ENCODE data around the gene C10orf71. TPM values are rescaled to one million over a fixed set of nuclear protein-coding genes. Genes with fewer than 3 reads are reported as not detected.

The C10orf71 gene
- total RNA-seq, 1 donor, result not detected

GRCh38 chr10:49302088-49302487 lies 3.1 kb downstream of the C10orf71 start:
- TF ChIP-seq CTCF (IDR thresholded peaks at IDR 0.05; ENCODE audit: insufficient read depth, low read depth, low read length), result no peak
- no peak for DNase-seq (ENCODE audit: low read depth)
- H3K4me3 ChIP-seq (ENCODE audit: low read depth, low read length), result no peak overlapping the region

- H3K4me3 ChIP-seq (ENCODE audit: low read depth, low read length), result no peak overlapping the region
- no peak for DNase-seq (ENCODE audit: low read depth)
- TF ChIP-seq CTCF (IDR thresholded peaks at IDR 0.05; ENCODE audit: insufficient read depth, low read depth, low read length), result no peak
These were observed 4.7 kb downstream of the C10orf71 start for GRCh38 chr10:49303711-49304110.

GRCh38 chr10:49304137-49304536 lies 5.2 kb downstream of the C10orf71 start:
- TF ChIP-seq CTCF (IDR thresholded peaks at IDR 0.05; ENCODE audit: insufficient read depth, low read depth, low read length), result no peak
- no peak for DNase-seq (ENCODE audit: low read depth)
- H3K4me3 ChIP-seq (ENCODE audit: low read depth, low read length), result no peak overlapping the region

- TF ChIP-seq CTCF (IDR thresholded peaks at IDR 0.05; ENCODE audit: insufficient read depth, low read depth, low read length), result no peak
- H3K4me3 ChIP-seq (ENCODE audit: low read depth, low read length), result no peak overlapping the region
- DNase-seq (ENCODE audit: low read depth), result no peak
These were observed 9.0 kb downstream of the C10orf71 start for GRCh38 chr10:49307921-49308320.

GRCh38 chr10:49308881-49309280 lies 9.9 kb downstream of the C10orf71 start:
- no peak overlapping the region for H3K4me3 ChIP-seq (ENCODE audit: low read depth, low read length)
- DNase-seq (ENCODE audit: low read depth), result no peak
- TF ChIP-seq CTCF (IDR thresholded peaks at IDR 0.05; ENCODE audit: insufficient read depth, low read depth, low read length), result no peak

- no peak for TF ChIP-seq CTCF (IDR thresholded peaks at IDR 0.05; ENCODE audit: insufficient read depth, low read depth, low read length)
- DNase-seq (ENCODE audit: low read depth), result no peak
- no peak overlapping the region for H3K4me3 ChIP-seq (ENCODE audit: low read depth, low read length)
These were observed 10.9 kb downstream of the C10orf71 start for GRCh38 chr10:49309691-49310411.

GRCh38 chr10:49310460-49310859 lies 11.5 kb downstream of the C10orf71 start:
- no peak overlapping the region for H3K4me3 ChIP-seq (ENCODE audit: low read depth, low read length)
- DNase-seq (ENCODE audit: low read depth), result no peak
- TF ChIP-seq CTCF (IDR thresholded peaks at IDR 0.05; ENCODE audit: insufficient read depth, low read depth, low read length), result no peak

Measured in fibroblast of villous mesenchyme (primary cell).